ENCODE measurements around the gene SLC5A11. TPM values are rescaled to one million over a fixed set of nuclear protein-coding genes. Genes with fewer than 3 reads are reported as not detected.
A peak's percentile ranks its signal among the peaks of the same experiment; 100 is the strongest.

The SLC5A11 gene
- total RNA-seq, 1 donor from 2014 or later: 0.22 TPM

DNA sequence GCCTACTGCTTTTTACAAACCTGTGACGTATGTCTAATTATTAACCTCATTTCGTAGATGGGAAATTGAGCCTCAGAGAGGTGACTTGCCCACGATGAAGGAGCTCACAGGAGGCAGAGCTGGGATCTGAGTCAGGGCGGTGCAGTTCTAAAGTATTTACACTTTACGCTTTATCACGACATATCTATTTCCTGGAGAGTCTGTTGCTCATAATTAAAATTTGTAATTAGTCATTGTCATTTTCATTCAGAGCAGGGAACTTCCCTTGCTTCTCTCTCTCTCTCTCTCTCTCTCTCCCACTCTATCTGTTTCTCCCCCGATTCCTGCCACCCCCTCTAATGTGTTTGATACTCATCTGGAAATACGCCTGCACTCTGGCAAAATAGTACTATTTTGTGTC, 5.9 kb downstream of the SLC5A11 start:
- Mint-ChIP-seq H3K4me3 (no peak overlapping the region), H3K9me3 (no peaks in the 10 kb centered on the region), H3K36me3 (no peaks in the 10 kb centered on the region), H3K27ac (peak overlapping the region; percentile 82), H3K4me1 (peaks cover 28% of the 10 kb centered on the region), H3K27me3 (ENCODE audit: low read depth) (peaks cover 5% of the 10 kb centered on the region)
- TF ChIP-seq, protein P1, sequence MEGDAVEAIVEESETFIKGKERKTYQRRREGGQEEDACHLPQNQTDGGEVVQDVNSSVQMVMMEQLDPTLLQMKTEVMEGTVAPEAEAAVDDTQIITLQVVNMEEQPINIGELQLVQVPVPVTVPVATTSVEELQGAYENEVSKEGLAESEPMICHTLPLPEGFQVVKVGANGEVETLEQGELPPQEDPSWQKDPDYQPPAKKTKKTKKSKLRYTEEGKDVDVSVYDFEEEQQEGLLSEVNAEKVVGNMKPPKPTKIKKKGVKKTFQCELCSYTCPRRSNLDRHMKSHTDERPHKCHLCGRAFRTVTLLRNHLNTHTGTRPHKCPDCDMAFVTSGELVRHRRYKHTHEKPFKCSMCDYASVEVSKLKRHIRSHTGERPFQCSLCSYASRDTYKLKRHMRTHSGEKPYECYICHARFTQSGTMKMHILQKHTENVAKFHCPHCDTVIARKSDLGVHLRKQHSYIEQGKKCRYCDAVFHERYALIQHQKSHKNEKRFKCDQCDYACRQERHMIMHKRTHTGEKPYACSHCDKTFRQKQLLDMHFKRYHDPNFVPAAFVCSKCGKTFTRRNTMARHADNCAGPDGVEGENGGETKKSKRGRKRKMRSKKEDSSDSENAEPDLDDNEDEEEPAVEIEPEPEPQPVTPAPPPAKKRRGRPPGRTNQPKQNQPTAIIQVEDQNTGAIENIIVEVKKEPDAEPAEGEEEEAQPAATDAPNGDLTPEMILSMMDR (IDR thresholded peaks at IDR 0.05; ENCODE audit: unreplicated experiment): no peak
- DNase-seq (ENCODE audit: low spot score in 2 of 2, unreplicated experiment in 2 of 2): no peak

- no peak for DNase-seq (ENCODE audit: low spot score in 2 of 2, unreplicated experiment in 2 of 2)
- Mint-ChIP-seq H3K27ac (peak overlapping the region; percentile 82), H3K4me3 (no peak overlapping the region), H3K27me3 (ENCODE audit: low read depth) (peaks cover under 1% of the 10 kb centered on the region), H3K4me1 (peaks cover 28% of the 10 kb centered on the region), H3K36me3 (no peaks in the 10 kb centered on the region), H3K9me3 (no peaks in the 10 kb centered on the region)
- TF ChIP-seq, protein P1 (IDR thresholded peaks at IDR 0.05; ENCODE audit: unreplicated experiment): no peak
These were observed 6.5 kb downstream of the SLC5A11 start for GRCh38 chr16:24852281-24852721.

GRCh38 chr16:24853169-24853824, 7.5 kb downstream of the SLC5A11 start:
- H3K4me1 Mint-ChIP-seq: peaks cover 28% of the 10 kb centered on the region
- peak overlapping the region; percentile 75 for H3K27ac Mint-ChIP-seq
- no peaks in the 10 kb centered on the region for H3K36me3 Mint-ChIP-seq
- DNase-seq (ENCODE audit: low spot score in 2 of 2, unreplicated experiment in 2 of 2): no peak
- no peaks in the 10 kb centered on the region for H3K9me3 Mint-ChIP-seq
- no peak overlapping the region for H3K4me3 Mint-ChIP-seq
- TF ChIP-seq, protein P1 (IDR thresholded peaks at IDR 0.05; ENCODE audit: unreplicated experiment): no peak
- no peaks in the 10 kb centered on the region for H3K27me3 Mint-ChIP-seq (ENCODE audit: low read depth)

DNA sequence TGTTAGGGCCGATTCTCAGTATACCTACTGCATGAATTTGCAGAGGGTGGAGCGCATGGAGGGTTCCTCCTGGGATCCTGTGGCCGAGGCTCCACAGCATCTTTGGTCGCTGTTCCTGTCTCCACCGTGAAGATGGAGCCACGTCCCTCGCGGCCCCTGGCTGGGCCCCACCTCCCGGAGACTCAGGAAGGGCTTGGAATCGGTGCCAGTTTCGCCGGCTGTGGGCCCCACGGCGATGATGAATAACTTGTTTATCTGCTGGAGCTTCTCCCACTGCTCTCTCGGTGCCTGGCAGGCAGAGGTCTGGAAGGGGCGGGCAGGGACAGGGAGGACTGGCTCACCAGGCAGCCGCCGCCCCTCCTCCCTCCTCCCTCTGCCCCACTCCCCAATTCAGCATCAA, 8.1 kb downstream of the SLC5A11 start:
- Mint-ChIP-seq H3K36me3 (no peaks in the 10 kb centered on the region), H3K9me3 (no peaks in the 10 kb centered on the region), H3K4me3 (no peak overlapping the region), H3K27me3 (ENCODE audit: low read depth) (no peaks in the 10 kb centered on the region), H3K4me1 (peaks cover 28% of the 10 kb centered on the region), H3K27ac (peak overlapping the region; percentile 75)
- DNase-seq (ENCODE audit: low spot score in 2 of 2, unreplicated experiment in 2 of 2): peak in 1 of 2 experiments; percentile 48
- TF ChIP-seq, protein P1 (IDR thresholded peaks at IDR 0.05; ENCODE audit: unreplicated experiment): no peak

DNA sequence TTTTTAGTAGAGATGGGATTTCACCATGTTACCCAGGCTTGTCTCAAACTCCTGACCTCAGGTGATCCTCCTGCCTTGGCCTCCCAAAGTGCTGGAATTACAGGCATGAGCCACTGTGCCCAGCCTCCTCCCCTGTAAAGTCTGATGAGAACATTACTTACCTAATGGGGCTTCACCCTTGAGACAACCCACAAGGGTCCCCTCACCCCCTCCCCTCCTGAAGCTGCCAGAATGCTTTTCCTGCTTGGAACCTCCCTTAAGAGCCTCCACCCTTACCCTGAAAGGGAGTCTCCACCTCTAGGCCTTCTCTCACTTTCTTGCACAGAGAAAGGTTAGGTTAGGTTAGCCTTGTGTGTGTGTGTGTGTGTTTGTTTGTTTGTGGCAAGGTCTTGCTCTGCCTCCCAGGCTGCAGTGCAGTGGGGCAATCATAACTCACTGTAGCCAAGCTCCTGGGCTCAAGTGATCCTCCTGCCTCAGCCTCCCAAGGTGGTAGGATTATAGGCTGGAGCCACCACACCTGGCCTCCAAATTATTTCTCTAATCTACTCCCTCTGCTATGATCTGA, 8.9 kb downstream of the SLC5A11 start:
- peak overlapping the region; percentile 75 for H3K27ac Mint-ChIP-seq
- no peaks in the 10 kb centered on the region for H3K36me3 Mint-ChIP-seq
- H3K27me3 Mint-ChIP-seq (ENCODE audit: low read depth): no peaks in the 10 kb centered on the region
- no peak for DNase-seq (ENCODE audit: low spot score in 2 of 2, unreplicated experiment in 2 of 2)
- TF ChIP-seq, protein P1 (IDR thresholded peaks at IDR 0.05; ENCODE audit: unreplicated experiment): no peak
- H3K9me3 Mint-ChIP-seq: no peaks in the 10 kb centered on the region
- no peak overlapping the region for H3K4me3 Mint-ChIP-seq
- peaks cover 28% of the 10 kb centered on the region for H3K4me1 Mint-ChIP-seq

All from mesothelial cell of epicardium (in vitro differentiated cells).